Activated CD4-positive, alpha-beta T cell treated with anti-CD3 and anti-CD28 coated beads for 1 hour (primary cell): ENCODE results near the gene FUBP1.
A peak's percentile ranks its signal among the peaks of the same experiment; 100 is the strongest.
"Not testable (repeated sequence)": the region's sequence is repeated elsewhere in the genome, so short reads cannot be mapped to it uniquely, and the experiment has no call there.

Experiments
- DNase-seq: peaks from one replicate; pipeline ENCODE4 v3.0.0-alpha.2; 2020

Gene FUBP1, protein sequence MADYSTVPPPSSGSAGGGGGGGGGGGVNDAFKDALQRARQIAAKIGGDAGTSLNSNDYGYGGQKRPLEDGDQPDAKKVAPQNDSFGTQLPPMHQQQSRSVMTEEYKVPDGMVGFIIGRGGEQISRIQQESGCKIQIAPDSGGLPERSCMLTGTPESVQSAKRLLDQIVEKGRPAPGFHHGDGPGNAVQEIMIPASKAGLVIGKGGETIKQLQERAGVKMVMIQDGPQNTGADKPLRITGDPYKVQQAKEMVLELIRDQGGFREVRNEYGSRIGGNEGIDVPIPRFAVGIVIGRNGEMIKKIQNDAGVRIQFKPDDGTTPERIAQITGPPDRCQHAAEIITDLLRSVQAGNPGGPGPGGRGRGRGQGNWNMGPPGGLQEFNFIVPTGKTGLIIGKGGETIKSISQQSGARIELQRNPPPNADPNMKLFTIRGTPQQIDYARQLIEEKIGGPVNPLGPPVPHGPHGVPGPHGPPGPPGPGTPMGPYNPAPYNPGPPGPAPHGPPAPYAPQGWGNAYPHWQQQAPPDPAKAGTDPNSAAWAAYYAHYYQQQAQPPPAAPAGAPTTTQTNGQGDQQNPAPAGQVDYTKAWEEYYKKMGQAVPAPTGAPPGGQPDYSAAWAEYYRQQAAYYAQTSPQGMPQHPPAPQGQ

DNA sequence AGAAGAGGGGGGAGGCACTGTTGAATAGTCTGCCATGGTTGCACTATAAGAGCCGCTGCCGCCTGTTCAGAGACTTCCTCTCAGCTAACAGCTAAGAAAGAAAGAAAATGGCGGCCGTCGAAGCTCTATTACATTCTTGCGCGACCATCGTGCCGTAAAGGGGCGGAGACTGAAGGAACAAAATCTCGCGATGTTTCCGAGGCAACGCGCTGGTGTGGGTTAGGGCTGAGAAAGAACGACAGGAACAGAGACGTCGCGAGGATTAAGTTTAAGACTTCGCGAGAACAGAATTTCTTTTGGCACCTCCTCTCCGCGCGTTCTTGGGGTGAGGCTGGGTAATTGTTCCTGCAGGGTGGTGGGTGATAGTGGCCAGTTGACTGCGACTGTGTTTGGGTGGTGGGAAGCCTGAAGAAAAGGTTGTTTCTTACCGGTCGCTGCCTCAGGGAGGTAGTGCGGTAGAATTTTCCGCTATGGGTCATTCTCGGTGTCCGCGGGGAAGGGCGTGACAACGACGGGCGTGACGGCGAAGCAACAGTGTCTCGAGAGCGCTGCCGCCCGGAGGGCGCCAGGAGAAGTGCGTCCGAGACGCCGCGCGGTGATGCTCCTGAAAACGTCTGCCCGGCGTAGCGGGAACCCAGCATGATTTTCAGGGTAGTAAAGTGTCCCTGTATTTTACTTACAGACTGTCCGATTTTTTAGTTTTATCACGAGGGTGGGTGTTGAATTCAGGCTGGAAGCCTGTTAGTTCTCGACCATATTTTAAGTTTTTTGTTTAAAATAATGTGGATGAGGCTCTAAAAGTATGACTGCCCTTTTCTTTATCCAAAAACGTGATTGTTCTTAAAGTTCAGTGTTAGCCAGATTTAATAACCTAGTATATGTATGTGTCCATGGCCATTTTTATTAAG is at the start of gene FUBP1:
TSS of gene FUBP1 (minus strand) at position 104 of the 908 bp plus-strand sequence. CDS start at position 36, 68 bp downstream.
- DNase-seq, result peak; percentile 93

DNA sequence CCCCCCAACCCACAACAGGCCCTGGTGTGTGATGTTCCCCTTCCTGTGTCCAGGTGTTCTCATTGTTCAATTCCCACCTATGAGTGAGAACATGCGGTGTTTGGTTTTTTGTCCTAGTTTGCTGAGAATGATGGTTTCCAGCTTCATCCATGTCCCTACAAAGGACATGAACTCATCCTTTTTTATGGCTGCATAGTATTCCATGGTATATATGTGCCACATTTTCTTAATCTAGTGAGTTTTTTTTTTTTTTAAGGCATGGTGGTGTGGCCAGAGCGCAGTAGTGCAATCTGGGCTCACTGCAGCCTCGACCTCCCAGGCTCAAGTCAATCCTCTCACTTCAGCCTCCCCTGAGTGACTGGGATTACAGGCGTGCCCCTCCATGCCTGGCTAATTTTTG is 42.3 kb upstream of the FUBP1 start:
- not testable (repeated sequence) for DNase-seq

DNA sequence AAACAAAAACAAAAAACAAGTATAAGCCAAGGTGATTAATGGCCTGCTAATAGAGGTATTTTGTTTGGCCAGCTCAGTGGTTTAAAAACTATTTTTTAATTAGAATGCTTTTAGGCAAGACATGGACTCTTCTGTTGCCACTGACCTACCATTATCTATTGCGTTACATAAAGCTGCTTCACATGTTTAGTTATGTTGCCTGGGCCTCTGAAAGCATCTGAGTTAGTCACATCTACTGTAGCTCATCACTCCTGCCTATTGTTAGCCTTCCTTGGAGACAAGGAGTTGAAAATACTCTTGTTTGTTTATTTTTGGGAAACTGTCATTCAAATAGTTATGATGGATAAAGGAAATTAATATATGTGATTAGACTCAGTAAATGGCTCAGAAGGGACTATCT is 40.2 kb upstream of the FUBP1 start:
- DNase-seq, result no peak

- no peak for DNase-seq
These were observed 36.3 kb upstream of the FUBP1 start for GRCh38 chr1:78015148-78015547.

GRCh38 chr1:78011050-78011449 is 32.2 kb upstream of the FUBP1 start:
- no peak for DNase-seq

DNA sequence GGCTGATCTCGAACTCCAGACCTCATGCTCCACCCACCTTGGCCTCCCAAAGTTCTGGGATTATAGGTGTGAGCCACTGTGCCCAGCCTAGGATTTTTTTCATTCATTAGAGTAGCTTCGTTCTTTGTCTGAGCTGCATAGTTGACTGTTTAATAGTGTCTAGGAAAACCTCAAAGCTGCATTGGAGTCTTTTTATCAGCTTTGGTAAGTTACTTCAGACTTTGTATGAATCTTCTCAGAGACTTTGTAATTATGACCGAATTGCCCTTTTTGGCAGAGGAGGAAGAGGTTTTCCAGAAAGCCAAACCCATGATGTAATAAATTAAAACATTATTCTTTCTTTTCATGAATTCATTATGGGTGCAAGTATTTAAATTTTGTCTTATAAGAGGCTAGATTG is 31.0 kb upstream of the FUBP1 start:
- no peak for DNase-seq

DNA sequence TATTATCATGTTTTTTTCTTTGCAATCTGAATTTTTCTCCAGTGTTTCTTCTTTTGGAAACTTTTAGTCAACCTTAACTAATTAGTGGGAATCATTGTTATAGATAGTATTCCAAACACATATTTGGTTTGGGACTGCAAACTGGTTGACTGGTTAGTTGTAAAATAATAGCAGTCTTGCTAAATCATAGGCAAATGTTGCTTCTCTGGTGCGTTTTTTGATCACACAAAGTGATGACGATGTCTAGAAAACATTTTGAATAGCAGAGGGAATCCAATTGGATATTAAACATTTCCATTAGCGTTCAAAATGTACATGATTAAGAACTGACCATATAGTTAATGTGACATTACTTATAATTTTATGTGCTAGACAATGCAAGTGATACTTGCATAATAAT is 30.4 kb upstream of the FUBP1 start:
- DNase-seq, result no peak

- no peak for DNase-seq
These were observed 28.9 kb upstream of the FUBP1 start for GRCh38 chr1:78007677-78008341.

DNA sequence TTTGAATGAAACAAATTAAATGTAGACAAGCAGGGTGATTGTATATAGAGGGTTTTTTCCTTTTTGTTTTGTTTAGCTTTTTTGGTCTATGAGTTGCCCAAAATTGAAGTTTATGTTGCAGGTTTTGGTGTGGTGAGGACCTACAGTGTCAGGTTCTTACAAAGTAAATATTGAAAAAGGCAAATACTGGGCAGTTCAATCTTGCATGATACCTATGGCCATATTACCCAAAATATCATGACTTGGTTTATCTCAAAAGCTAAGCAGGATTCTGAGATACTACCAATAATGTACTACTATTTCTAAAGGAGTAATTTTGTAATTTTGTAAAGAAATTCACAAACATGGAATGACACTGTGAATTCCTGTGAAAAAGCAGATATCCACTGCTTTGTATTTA is 27.6 kb upstream of the FUBP1 start:
- DNase-seq, result no peak

- no peak for DNase-seq
These were observed 26.9 kb upstream of the FUBP1 start for GRCh38 chr1:78005755-78006154.

- no peak for DNase-seq
These were observed 26.5 kb upstream of the FUBP1 start for GRCh38 chr1:78005448-78005722.

- peak; percentile 29 for DNase-seq
These were observed 26.0 kb upstream of the FUBP1 start, which contains the start of gene DNAJB4 for GRCh38 chr1:78004719-78005447. Gene DNAJB4 (plus strand): TSS chr1:78004939. CDS start chr1:78005111, 172 bp downstream.

GRCh38 chr1:78003882-78004718 is 25.2 kb upstream of the FUBP1 start:
- peak; percentile 17 for DNase-seq

- DNase-seq, result no peak
These were observed 24.3 kb upstream of the FUBP1 start for GRCh38 chr1:78003070-78003746.

DNA sequence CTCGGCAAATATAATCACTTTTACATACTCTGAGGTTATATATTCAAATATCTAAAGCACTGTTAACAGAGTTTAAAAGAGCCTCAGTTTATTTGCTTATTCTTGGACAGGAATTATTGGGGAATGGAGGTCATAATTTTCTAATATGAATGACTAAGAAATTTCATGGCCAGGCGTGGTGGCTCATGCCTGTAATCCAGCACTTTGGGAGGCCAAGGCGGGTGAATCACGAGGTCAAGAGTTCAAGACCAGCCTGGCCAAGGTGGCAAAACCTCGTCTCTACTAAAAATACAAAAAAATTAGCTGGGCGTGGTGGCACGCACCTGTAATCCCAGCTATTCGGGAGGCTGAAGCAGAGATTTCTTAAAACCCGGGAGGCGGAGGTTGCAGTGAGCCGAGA is 21.7 kb upstream of the FUBP1 start:
- DNase-seq, result not testable (repeated sequence)

DNA sequence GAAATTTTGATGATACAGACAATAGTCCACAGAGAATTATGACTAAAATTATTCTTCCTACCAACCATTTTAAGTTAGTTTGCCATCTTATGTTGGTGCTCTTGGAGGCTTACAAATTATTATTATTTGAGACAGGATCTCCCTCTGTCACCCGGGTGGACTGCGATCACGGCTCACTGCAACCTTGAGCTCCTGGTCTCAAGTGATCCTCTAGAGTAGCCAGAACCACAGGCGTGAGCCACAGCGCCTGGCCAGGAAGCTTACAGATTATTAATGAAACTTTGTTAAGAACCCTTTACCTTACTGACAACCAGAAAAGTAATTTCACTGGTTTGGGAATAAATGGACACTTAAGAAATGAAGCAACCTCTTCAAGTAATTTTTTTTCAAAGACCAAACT is 17.9 kb upstream of the FUBP1 start:
- no peak for DNase-seq

GRCh38 chr1:77994117-77994705 is 15.3 kb upstream of the FUBP1 start:
- no peak for DNase-seq

DNA sequence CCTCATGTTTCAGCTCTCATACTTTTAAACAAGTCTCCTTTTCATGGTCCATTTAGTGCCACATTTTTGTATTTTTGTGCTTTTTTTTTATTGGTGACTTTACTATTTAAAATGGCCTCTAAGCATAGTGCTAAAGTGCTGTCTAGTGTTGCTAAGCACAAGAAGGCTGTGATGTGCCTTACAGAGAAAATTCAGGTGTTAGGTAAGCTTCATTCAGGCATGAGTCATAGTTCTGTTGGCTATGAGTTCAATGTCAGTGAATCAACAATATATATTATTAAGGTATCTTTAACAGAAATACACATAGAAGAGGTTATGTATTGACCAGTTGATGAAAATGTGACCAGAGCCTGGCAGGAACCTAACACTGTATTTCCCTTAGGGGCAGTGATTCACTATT is 12.8 kb upstream of the FUBP1 start:
- no peak for DNase-seq

DNA sequence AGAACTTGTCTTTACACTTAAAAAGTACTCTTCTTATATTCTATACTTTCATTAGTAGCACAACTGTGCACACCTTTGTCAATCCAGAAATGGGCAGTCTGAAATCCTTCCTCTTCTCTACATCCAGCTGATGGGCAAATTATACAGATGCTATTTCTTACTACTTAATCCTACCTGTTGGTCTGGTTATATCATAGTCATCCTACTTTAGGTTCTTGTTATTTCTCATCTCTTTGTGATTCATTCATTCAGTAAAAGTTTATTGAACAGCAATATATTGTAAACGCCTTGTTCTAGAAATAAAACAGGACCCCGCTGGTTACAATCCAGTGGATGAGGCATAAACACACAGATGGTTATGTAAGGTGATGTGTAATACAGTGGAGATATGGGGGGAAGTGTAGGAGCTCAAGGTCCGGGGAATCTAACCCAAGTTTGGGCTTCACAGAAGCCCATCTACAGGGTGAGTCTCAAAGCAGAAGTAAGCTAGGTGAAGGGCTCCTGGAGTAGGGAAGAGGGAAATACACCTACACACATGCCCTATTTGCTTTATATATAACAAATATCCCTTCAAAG is 11.8 kb upstream of the FUBP1 start:
- DNase-seq, result no peak

DNA sequence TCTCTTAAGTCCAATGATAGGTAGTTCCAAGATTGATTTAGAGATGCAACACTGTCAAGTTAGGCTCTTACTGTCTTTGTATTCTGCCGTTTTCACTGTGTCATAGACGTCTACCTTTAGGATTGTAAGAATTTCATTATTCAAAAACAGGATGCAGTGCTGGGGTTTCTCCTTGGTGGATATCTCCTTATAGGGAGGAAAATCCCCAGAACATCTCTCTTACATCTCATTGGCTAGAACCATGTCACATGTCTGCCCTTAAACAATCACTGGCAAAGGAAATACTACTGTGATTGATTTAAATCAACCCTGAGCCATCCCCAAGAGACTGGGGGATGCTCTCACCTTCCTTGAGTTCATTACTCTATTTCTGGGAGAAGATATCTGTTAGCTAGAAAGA is 10.9 kb upstream of the FUBP1 start:
- DNase-seq, result no peak
